H9 (cell line): ENCODE results near the gene METTL21A. TPM values are rescaled to one million over a fixed set of nuclear protein-coding genes. Genes with fewer than 3 reads are reported as not detected.

Experiments used
- DNase-seq: peaks from one replicate; pipeline ENCODE4 v3.0.0-alpha.2; 2017
- H2AFZ ChIP-seq: one replicate; pipeline ENCODE4 v1.6.1; 2013; ENCODE audit warnings: mild to moderate bottlenecking, low read length, control low read depth, moderate library complexity
- H2AK5ac ChIP-seq: 2 replicates; pipeline ENCODE4 v1.6.1; 2013; ENCODE audit warnings: low read length, control low read depth, mixed read lengths; ENCODE audit not compliant: insufficient read length
- H2BK120ac ChIP-seq: one replicate; pipeline ENCODE4 v1.6.1; 2013; ENCODE audit warnings: low read depth, mild to moderate bottlenecking, low read length, control low read depth, inconsistent platforms; ENCODE audit not compliant: poor library complexity, severe bottlenecking
- H2BK12ac ChIP-seq: 2 replicates; pipeline ENCODE4 v1.6.1; 2013; ENCODE audit warnings: low read length, control low read depth, mixed read lengths, low read depth; ENCODE audit not compliant: insufficient read length
- H2BK15ac ChIP-seq: 2 replicates; pipeline ENCODE4 v1.6.1; 2013; ENCODE audit warnings: low read depth, low read length, control low read depth
- H2BK20ac ChIP-seq: one replicate; pipeline ENCODE4 v1.6.1; 2013; ENCODE audit warnings: low read depth, mild to moderate bottlenecking, low read length, control low read depth, inconsistent platforms; ENCODE audit not compliant: poor library complexity, severe bottlenecking
- H2BK5ac ChIP-seq: 2 replicates; pipeline ENCODE4 v1.6.1; 2013; ENCODE audit warnings: low read length, control low read depth, mixed read lengths; ENCODE audit not compliant: insufficient read length
- H3K14ac ChIP-seq: 2 replicates; pipeline ENCODE4 v1.6.1; 2013; ENCODE audit warnings: low read length, control low read depth; ENCODE audit not compliant: insufficient read depth
- H3K18ac ChIP-seq: 2 replicates; pipeline ENCODE4 v1.6.1; 2013; ENCODE audit warnings: low read depth, mild to moderate bottlenecking, mixed read lengths, low read length, control low read depth; ENCODE audit not compliant: insufficient read length
- H3K23ac ChIP-seq: 2 replicates; pipeline ENCODE4 v1.6.1; 2013; ENCODE audit warnings: low read length, control low read depth, mixed read lengths, low read depth; ENCODE audit not compliant: insufficient read length
- H3K23me2 ChIP-seq: 2 replicates; pipeline ENCODE4 v1.6.1; 2013; ENCODE audit warnings: low read depth, mild to moderate bottlenecking, mixed read lengths, low read length, control low read depth; ENCODE audit not compliant: insufficient read length, poor library complexity, severe bottlenecking
- H3K27ac ChIP-seq: 2 replicates; pipeline ENCODE4 v1.5.1; 2013; ENCODE audit warnings: low read length, control low read depth, mixed read lengths, low read depth; ENCODE audit not compliant: insufficient read length
- H3K27me3 ChIP-seq: 2 replicates; pipeline ENCODE4 v1.6.1; 2013; ENCODE audit warnings: low read length, control low read depth, inconsistent platforms; ENCODE audit not compliant: insufficient read depth
- H3K4ac ChIP-seq: 2 replicates; pipeline ENCODE4 v1.6.1; 2013; ENCODE audit warnings: low read depth, mild to moderate bottlenecking, control low read depth, inconsistent platforms, low read length, moderate library complexity
- H3K4me1 ChIP-seq: 2 replicates; pipeline ENCODE4 v1.6.1; 2013; ENCODE audit warnings: low read length, control low read depth, inconsistent platforms; ENCODE audit not compliant: insufficient read depth
- H3K4me2 ChIP-seq: 2 replicates; pipeline ENCODE4 v1.6.1; 2013; ENCODE audit warnings: low read length, control low read depth, mixed read lengths; ENCODE audit not compliant: insufficient read length, insufficient read depth
- H3K56ac ChIP-seq: 2 replicates; pipeline ENCODE4 v1.6.1; 2013; ENCODE audit warnings: low read depth, mild to moderate bottlenecking, mixed read lengths, low read length, control low read depth; ENCODE audit not compliant: insufficient read length
- H3K79me1 ChIP-seq: 2 replicates; pipeline ENCODE4 v1.6.1; 2013; ENCODE audit warnings: low read depth, mild to moderate bottlenecking, moderate library complexity, low read length, control low read depth, inconsistent platforms; ENCODE audit not compliant: insufficient read depth, poor library complexity, severe bottlenecking
- H3K79me2 ChIP-seq: 2 replicates; pipeline ENCODE4 v1.6.1; 2013; ENCODE audit warnings: low read length, control low read depth, inconsistent platforms; ENCODE audit not compliant: insufficient read depth
- H3K9ac ChIP-seq: 2 replicates; pipeline ENCODE4 v1.6.1; 2013; ENCODE audit warnings: low read length, control low read depth, mixed read lengths; ENCODE audit not compliant: insufficient read length; ENCODE audit errors: extremely low read depth
- H3K9me3 ChIP-seq: one replicate; pipeline ENCODE4 v1.6.1; 2013; ENCODE audit warnings: low read depth, low read length, inconsistent platforms; ENCODE audit not compliant: control insufficient read depth
- H3T11ph ChIP-seq: one replicate; pipeline ENCODE4 v1.6.1; 2013; ENCODE audit warnings: mild to moderate bottlenecking, low read length, control low read depth, inconsistent platforms
- H4K20me1 ChIP-seq: one replicate; pipeline ENCODE4 v1.6.1; 2013; ENCODE audit not compliant: control insufficient read depth, insufficient read length, insufficient read depth
- H4K5ac ChIP-seq: 2 replicates; pipeline ENCODE4 v1.6.1; 2013; ENCODE audit warnings: low read depth, mild to moderate bottlenecking, mixed read lengths, low read length, control low read depth; ENCODE audit not compliant: insufficient read length
- H4K8ac ChIP-seq: replicated peaks from 2 replicates; pipeline ENCODE4 v1.6.1; 2013; ENCODE audit warnings: low read length, control low read depth, mixed read lengths, low read depth; ENCODE audit not compliant: insufficient read length
- H4K91ac ChIP-seq: 2 replicates; pipeline ENCODE4 v1.6.1; 2013; ENCODE audit warnings: low read depth, mild to moderate bottlenecking, moderate library complexity, mixed read lengths, low read length, control low read depth; ENCODE audit not compliant: insufficient read length
- H3K27ac Mint-ChIP-seq, 3 experiments: 2 replicates in 2 of 3; 3 replicates in 1 of 3; pipeline ENCODE4 v1.8.0; 2020 to 2021; ENCODE audit warnings: mixed read lengths in 3 of 3, mild to moderate bottlenecking in 1 of 3, moderate library complexity in 1 of 3
- H3K27me3 Mint-ChIP-seq: 2 replicates; pipeline ENCODE4 v1.8.0; 2021; ENCODE audit warnings: low read depth, mild to moderate bottlenecking, moderate library complexity, mixed read lengths
- H3K36me3 Mint-ChIP-seq, 3 experiments: 2 replicates in 2 of 3; 3 replicates in 1 of 3; pipeline ENCODE4 v1.8.0; 2020 to 2021; ENCODE audit warnings: low read depth in 3 of 3, mixed read lengths in 3 of 3; ENCODE audit not compliant: insufficient read depth in 1 of 3
- H3K4me1 Mint-ChIP-seq, 2 experiments: 2 replicates each; pipeline ENCODE4 v1.8.0; 2020; ENCODE audit warnings: mixed read lengths in 2 of 2
- H3K4me3 Mint-ChIP-seq, 2 experiments: 2 replicates in 1 of 2; 3 replicates in 1 of 2; pipeline ENCODE4 v1.8.0; 2020 to 2021; ENCODE audit warnings: mild to moderate bottlenecking in 2 of 2, mixed read lengths in 2 of 2, moderate library complexity in 1 of 2
- H3K9me3 Mint-ChIP-seq, 2 experiments: 2 replicates in 1 of 2; 3 replicates in 1 of 2; pipeline ENCODE4 v1.8.0; 2020; ENCODE audit warnings: mild to moderate bottlenecking in 2 of 2, mixed read lengths in 2 of 2, moderate library complexity in 1 of 2
- WGBS: extraction: QIAGEN DNeasy Blood & Tissue Kit; methylation state at CpG from one replicate; pipeline ENCODE4 v1.1.7; 2013; ENCODE audit warnings: missing lambda C conversion rate, low lambda C conversion rate, mixed read lengths; ENCODE audit not compliant: insufficient read length; ENCODE audit errors: extremely low coverage; 5-methylcytosine and 5-hydroxymethylcytosine counted together
- total RNA-seq: library from RNA; stranded (reverse); gene quantifications from 2 replicates; pipeline ENCODE4 v1.2.1, GENCODE V29; 2021
- TF ChIP-seq, protein P1 (sequence below): fragments of 200-600 bp; sonication (generic); conservative IDR thresholded peaks from 3 replicates; pipeline ENCODE4 v1.8.0; 2021; ENCODE audit warnings: antibody characterized with exemption, mild to moderate bottlenecking

The METTL21A gene
- total RNA-seq, 1 experiment from 2014 or later = 65.9 TPM

DNA sequence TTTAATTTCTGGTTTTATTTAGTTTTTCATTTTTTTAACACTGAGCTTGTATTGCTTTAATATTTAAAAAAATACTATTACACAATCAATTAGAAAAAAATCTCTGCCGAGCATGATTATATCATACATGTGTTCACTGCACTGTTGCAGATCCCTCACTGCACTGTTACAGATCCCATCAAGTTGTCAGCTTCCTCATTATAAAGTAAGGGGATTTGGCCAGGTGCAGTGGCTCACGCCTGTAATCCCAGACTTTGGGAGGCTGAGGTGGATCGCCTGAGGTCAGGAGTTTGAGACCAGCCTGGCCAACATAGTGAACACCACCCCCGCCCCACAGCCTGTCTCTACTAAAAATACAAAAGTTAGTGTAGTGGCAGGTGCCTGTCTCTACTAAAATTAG, 33.0 kb upstream of the METTL21A start:
- H3K79me1 ChIP-seq = no peaks in the 10 kb centered on the region
- H3K18ac ChIP-seq = no peak overlapping the region
- H3K4me2 ChIP-seq = no peak overlapping the region
- no peak overlapping the region for H2AK5ac ChIP-seq
- TF ChIP-seq, protein P1, sequence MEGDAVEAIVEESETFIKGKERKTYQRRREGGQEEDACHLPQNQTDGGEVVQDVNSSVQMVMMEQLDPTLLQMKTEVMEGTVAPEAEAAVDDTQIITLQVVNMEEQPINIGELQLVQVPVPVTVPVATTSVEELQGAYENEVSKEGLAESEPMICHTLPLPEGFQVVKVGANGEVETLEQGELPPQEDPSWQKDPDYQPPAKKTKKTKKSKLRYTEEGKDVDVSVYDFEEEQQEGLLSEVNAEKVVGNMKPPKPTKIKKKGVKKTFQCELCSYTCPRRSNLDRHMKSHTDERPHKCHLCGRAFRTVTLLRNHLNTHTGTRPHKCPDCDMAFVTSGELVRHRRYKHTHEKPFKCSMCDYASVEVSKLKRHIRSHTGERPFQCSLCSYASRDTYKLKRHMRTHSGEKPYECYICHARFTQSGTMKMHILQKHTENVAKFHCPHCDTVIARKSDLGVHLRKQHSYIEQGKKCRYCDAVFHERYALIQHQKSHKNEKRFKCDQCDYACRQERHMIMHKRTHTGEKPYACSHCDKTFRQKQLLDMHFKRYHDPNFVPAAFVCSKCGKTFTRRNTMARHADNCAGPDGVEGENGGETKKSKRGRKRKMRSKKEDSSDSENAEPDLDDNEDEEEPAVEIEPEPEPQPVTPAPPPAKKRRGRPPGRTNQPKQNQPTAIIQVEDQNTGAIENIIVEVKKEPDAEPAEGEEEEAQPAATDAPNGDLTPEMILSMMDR = no peak
- H3K27me3 Mint-ChIP-seq = no peaks in the 10 kb centered on the region
- no peak overlapping the region for H4K5ac ChIP-seq
- no peaks in the 10 kb centered on the region for H3K79me2 ChIP-seq
- no peak overlapping the region for H2BK15ac ChIP-seq
- H2BK20ac ChIP-seq = no peak overlapping the region
- H3K4me1 Mint-ChIP-seq = peaks cover 7 to 8% of the 10 kb centered on the region in 2 experiments
- H3K23me2 ChIP-seq = no peaks in the 10 kb centered on the region
- H4K91ac ChIP-seq = no peak overlapping the region
- no peak overlapping the region for H3K14ac ChIP-seq
- no peaks in the 10 kb centered on the region for H3K27me3 ChIP-seq
- H4K20me1 ChIP-seq = no peaks in the 10 kb centered on the region
- no peak overlapping the region for H3K23ac ChIP-seq
- H2AFZ ChIP-seq = no peak overlapping the region
- H3K36me3 Mint-ChIP-seq = no peaks in the 10 kb centered on the region; a peak in 2 of 7 replicates
- H4K8ac ChIP-seq = no peak overlapping the region
- no peak overlapping the region for H3K27ac ChIP-seq
- no CpG with 5 or more reads among the region's 4 CpGs for WGBS
- no peak overlapping the region for H2BK12ac ChIP-seq
- H3K9ac ChIP-seq = no peak overlapping the region
- no peak overlapping the region for H3K4me3 Mint-ChIP-seq
- no peak overlapping the region for H3T11ph ChIP-seq
- H2BK5ac ChIP-seq = no peak overlapping the region
- H3K27ac Mint-ChIP-seq = no peak overlapping the region; a peak in 1 of 7 replicates
- H3K9me3 ChIP-seq = no peaks in the 10 kb centered on the region
- no peak for DNase-seq
- no peak overlapping the region for H2BK120ac ChIP-seq
- no peaks in the 10 kb centered on the region for H3K9me3 Mint-ChIP-seq
- H3K4me1 ChIP-seq = no peaks in the 10 kb centered on the region
- no peak overlapping the region for H3K56ac ChIP-seq
- H3K4ac ChIP-seq = no peak overlapping the region
